Stomach (tissue), 9 donors: Measurements from ENCODE around the gene MRPL18. TPM values are rescaled to one million over a fixed set of nuclear protein-coding genes. Genes with fewer than 3 reads are reported as not detected.
"Not testable (repeated sequence)": the region's sequence is repeated elsewhere in the genome, so short reads cannot be mapped to it uniquely, and the experiment has no call there.

ENCODE experiments used
- DNase-seq, 2 donors: peaks; one replicate each; pipeline versions ENCODE4 v3.0.0 to v3.0.0-alpha.2; 2013 to 2019
- H3K27ac ChIP-seq, 5 donors: fragments of 200-600 bp in 4 of 5; sonication (generic) in 4 of 5; one replicate each; pipeline ENCODE4 v1.5.1; 2013 to 2019; ENCODE audit warnings: mild to moderate bottlenecking in 1 of 5, moderate library complexity in 1 of 5
- H3K27me3 ChIP-seq, 3 donors: fragments of 200-600 bp; sonication (generic); one replicate each; pipeline ENCODE4 v1.5.1; 2017 to 2019; ENCODE audit warnings: mixed run types in 1 of 3
- H3K36me3 ChIP-seq, 4 donors: fragments of 200-600 bp; sonication (generic); 1 replicate in 3 of 4; 2 replicates in 1 of 4; pipeline ENCODE4 v1.5.1; 2016 to 2019
- H3K4me1 ChIP-seq, 4 donors: fragments of 200-600 bp; sonication (generic); one replicate each; pipeline ENCODE4 v1.5.1; 2016 to 2019
- H3K4me3 ChIP-seq, 4 donors: fragments of 200-600 bp; sonication (generic) in 3 of 4; one replicate each; pipeline ENCODE4 v1.5.1; 2016 to 2019; ENCODE audit warnings: mild to moderate bottlenecking in 1 of 4
- H3K9me3 ChIP-seq, 4 donors: fragments of 200-600 bp; sonication (generic); one replicate each; pipeline ENCODE4 v1.5.1; 2016 to 2019
- CTCF ChIP-seq, 7 experiments: fragments of 450-650 bp in 4 of 7; fragments of 200-600 bp in 3 of 7; sonication (generic) in 3 of 7; IDR thresholded peaks; one replicate each; pipeline ENCODE4 v1.5.1; 2016 to 2019; ENCODE audit warnings: antibody characterized with exemption in 7 of 7, control low read depth in 2 of 7, mild to moderate bottlenecking in 1 of 7
- EP300 ChIP-seq: sonication (generic); formaldehyde crosslinking; IDR thresholded peaks from one replicate; pipeline ENCODE4 v1.6.1; 2017; ENCODE audit warnings: antibody characterized with exemption
- POLR2A ChIP-seq, 4 donors: fragments of 450-650 bp; IDR thresholded peaks; one replicate each; pipeline ENCODE4 v1.6.1; 2016; ENCODE audit warnings: antibody characterized with exemption in 4 of 4, control low read depth in 2 of 4, mild to moderate bottlenecking in 1 of 4, moderate library complexity in 1 of 4
- POLR2AphosphoS5 ChIP-seq, 3 donors: sonication (generic); formaldehyde crosslinking; IDR thresholded peaks; one replicate each; pipeline ENCODE4 v1.6.1; 2016; ENCODE audit warnings: antibody characterized with exemption in 3 of 3
- WGBS, 5 donors: extraction: QIAGEN DNeasy Blood & Tissue Kit in 3 of 5; methylation state at CpG; one replicate each; pipeline versions ENCODE4 v1.1.5 to v1.1.7; 2013 to 2018; 5-methylcytosine and 5-hydroxymethylcytosine counted together
- intact Hi-C: fragments of 100-400 bp; cut with DNase I; formaldehyde crosslinking; loops from one replicate; pipeline ENCODE4 v1.15.1; 2023; ENCODE audit warnings: low total_unique reads
- polyA plus RNA-seq, 3 donors: library from polyadenylated mRNA; stranded (reverse); fragments of 200-250 nt; gene quantifications; one replicate each; pipeline ENCODE4 v1.2.3, GENCODE V29; 2013
- total RNA-seq, 5 donors: library from RNA; depleted of rRNA; stranded (reverse); fragments of >200 nt; gene quantifications; one replicate each; pipeline versions ENCODE4 v1.1.0 to v1.2.3, GENCODE V29; 2014 to 2016
- donor health status: healthy with polysubstance abuse.
- donor health status: Bipolar disorder and iron deficiency.
- donor health status: healthy.

Gene MRPL18
- total and polyA plus RNA-seq, 8 donors = 3.6 to 105 (median 67.3) TPM

DNA sequence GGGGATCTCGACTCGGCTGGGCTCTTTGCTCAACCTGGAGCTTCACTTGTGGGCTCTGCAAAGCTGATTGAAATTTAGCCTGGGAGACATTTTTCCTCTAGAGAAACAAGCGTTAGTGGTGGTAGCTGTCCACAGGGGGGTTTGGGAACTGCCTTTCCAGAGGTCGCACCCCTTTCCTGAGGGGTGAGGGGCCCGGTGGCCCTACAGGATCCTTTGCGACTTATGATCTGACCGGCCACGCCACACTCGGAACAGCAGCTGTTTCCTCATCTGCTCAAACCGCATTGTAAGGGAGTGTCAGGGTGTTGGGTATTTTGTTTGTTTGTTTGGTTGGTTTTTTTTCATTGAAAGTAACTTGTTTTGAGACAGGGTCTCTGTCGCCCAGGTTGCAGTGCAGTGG is 30.9 kb downstream of the MRPL18 start:
- WGBS, 5 donors = 81 to 95% (median 88%) methylated on average over 10 to 11 of the region's 11 CpGs
- no peak for TF ChIP-seq CTCF (IDR thresholded peaks at IDR 0.05)
- TF ChIP-seq POLR2AphosphoS5 (IDR thresholded peaks at IDR 0.05) = no peak
- no peak for TF ChIP-seq POLR2A (IDR thresholded peaks at IDR 0.05)
- TF ChIP-seq EP300 = no peak
- no peak for DNase-seq
- no peaks in the 10 kb centered on the region for H3K27me3 ChIP-seq
- H3K27ac ChIP-seq = no peak overlapping the region
- H3K36me3 ChIP-seq = no peaks in the 10 kb centered on the region
- H3K4me3 ChIP-seq = no peak overlapping the region
- peaks cover 0 to 13% (median 6%) of the 10 kb centered on the region in 4 donors for H3K4me1 ChIP-seq
- no peaks in the 10 kb centered on the region for H3K9me3 ChIP-seq
- intact Hi-C loops = no loop called here

GRCh38 chr6:159821726-159822125 is 31.5 kb downstream of the MRPL18 start:
- Histone ChIP-seq H3K27me3 (no peaks in the 10 kb centered on the region), H3K27ac (no peak overlapping the region), H3K9me3 (no peaks in the 10 kb centered on the region), H3K4me3 (no peak overlapping the region), H3K36me3 (no peaks in the 10 kb centered on the region), H3K4me1 (peaks cover 0 to 8% (median 3%) of the 10 kb centered on the region in 4 donors)
- 81 to 90% (median 89%) methylated on average over 10 of the region's 10 CpGs for WGBS, 5 donors
- no peak for DNase-seq
- intact Hi-C loops = no loop called here
- TF ChIP-seq EP300 (no peak), POLR2A (IDR thresholded peaks at IDR 0.05) (no peak), POLR2AphosphoS5 (IDR thresholded peaks at IDR 0.05) (no peak), CTCF (IDR thresholded peaks at IDR 0.05) (no peak)

- TF ChIP-seq CTCF (IDR thresholded peaks at IDR 0.05) = no peak
- no peak for TF ChIP-seq EP300
- no peak for TF ChIP-seq POLR2A (IDR thresholded peaks at IDR 0.05)
- no peak for TF ChIP-seq POLR2AphosphoS5 (IDR thresholded peaks at IDR 0.05)
Measured at GRCh38 chr6:159823953-159824352, 33.7 kb downstream of the MRPL18 start.

GRCh38 chr6:159824690-159825089 is 34.4 kb downstream of the MRPL18 start:
- WGBS, 5 donors = 92 to 97% (median 94%) methylated on average over 9 of the region's 9 CpGs
- H3K36me3 ChIP-seq, H3K27ac ChIP-seq, H3K4me3 ChIP-seq, intact Hi-C loops, H3K4me1 ChIP-seq, H3K9me3 ChIP-seq, H3K27me3 ChIP-seq, DNase-seq: not testable (repeated sequence)

More at GRCh38 chr6:159823953-159824352, 33.7 kb downstream of the MRPL18 start:
- Histone ChIP-seq H3K36me3 (no peaks in the 10 kb centered on the region), H3K27ac (no peak overlapping the region), H3K4me3 (no peak overlapping the region), H3K4me1 (no peaks in the 10 kb centered on the region), H3K9me3 (no peaks in the 10 kb centered on the region), H3K27me3 (no peaks in the 10 kb centered on the region)
- no peak for DNase-seq
- 88 to 94% (median 92%) methylated on average over 3 of the region's 3 CpGs for WGBS, 5 donors
- intact Hi-C loops = no loop called here

DNA sequence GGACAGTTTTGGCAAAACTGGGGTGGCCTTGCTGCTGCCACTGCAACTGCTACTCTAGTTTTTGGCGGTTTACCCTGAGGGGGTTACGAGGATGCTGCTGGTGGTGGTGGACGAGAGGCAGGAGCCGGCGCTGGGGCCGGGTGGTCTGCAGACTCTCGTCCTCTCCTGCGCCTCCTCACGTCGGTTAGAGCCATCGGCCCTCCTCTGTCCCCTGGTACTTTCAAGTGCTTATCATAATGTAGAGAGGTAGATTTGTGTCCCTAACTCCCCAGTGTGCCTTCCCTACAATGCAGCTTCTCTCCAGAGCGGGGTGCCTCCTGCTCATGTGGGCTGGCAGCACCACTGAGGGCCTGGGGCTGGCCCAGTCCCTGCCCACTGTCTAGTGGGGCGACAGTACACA is 35.7 kb downstream of the MRPL18 start:
- intact Hi-C loops = no loop called here
- no peak for DNase-seq
- H3K4me1 ChIP-seq = no peaks in the 10 kb centered on the region
- peaks cover 0 to 4% (median 0%) of the 10 kb centered on the region in 3 donors for H3K27me3 ChIP-seq
- H3K36me3 ChIP-seq = no peaks in the 10 kb centered on the region
- TF ChIP-seq POLR2AphosphoS5 (IDR thresholded peaks at IDR 0.05) (no peak), EP300 (no peak), CTCF (IDR thresholded peaks at IDR 0.05) (no peak)
- no peak overlapping the region for H3K4me3 ChIP-seq
- WGBS, 5 donors = 93 to 96% (median 95%) methylated on average over 13 of the region's 13 CpGs
- H3K9me3 ChIP-seq = no peaks in the 10 kb centered on the region
- H3K27ac ChIP-seq = no peak overlapping the region
